Parathyroid adenoma (tissue), 2 donors: ENCODE data around the gene GMPR.
"Not testable (repeated sequence)": the region's sequence is repeated elsewhere in the genome, so short reads cannot be mapped to it uniquely, and the experiment has no call there.

Experiments used
- H2AFZ ChIP-seq: fragments of 300-600 bp; sonication (generic); one replicate; pipeline ENCODE4 v1.7.0; 2017; ENCODE audit warnings: antibody characterized with exemption, mild to moderate bottlenecking
- H3K27ac ChIP-seq: fragments of 300-600 bp; sonication (generic); one replicate; pipeline ENCODE4 v1.7.0; 2017
- H3K27me3 ChIP-seq: fragments of 300-600 bp; sonication (generic); one replicate; pipeline ENCODE4 v1.7.0; 2017; ENCODE audit warnings: low read length; ENCODE audit not compliant: control insufficient read depth, insufficient read depth
- H3K36me3 ChIP-seq: fragments of 300-600 bp; sonication (generic); one replicate; pipeline ENCODE4 v1.7.0; 2017; ENCODE audit warnings: low read length; ENCODE audit not compliant: control insufficient read depth, insufficient read depth
- H3K4me1 ChIP-seq: fragments of 300-600 bp; sonication (generic); one replicate; pipeline ENCODE4 v1.7.0; 2017; ENCODE audit warnings: control low read depth
- H3K4me2 ChIP-seq: fragments of 300-600 bp; sonication (generic); one replicate; pipeline ENCODE4 v1.7.0; 2017; ENCODE audit warnings: low read length
- H3K4me3 ChIP-seq: fragments of 300-600 bp; sonication (generic); one replicate; pipeline ENCODE4 v1.7.0; 2017; ENCODE audit warnings: low read depth, low read length
- H3K79me2 ChIP-seq: fragments of 300-600 bp; sonication (generic); one replicate; pipeline ENCODE4 v1.7.0; 2017; ENCODE audit warnings: control low read depth
- H3K9ac ChIP-seq: fragments of 300-600 bp; sonication (generic); one replicate; pipeline ENCODE4 v1.7.0; 2017; ENCODE audit warnings: mild to moderate bottlenecking
- H3K9me3 ChIP-seq: fragments of 300-600 bp; sonication (generic); one replicate; pipeline ENCODE4 v1.7.0; 2017; ENCODE audit warnings: low read length; ENCODE audit not compliant: control insufficient read depth
- CTCF ChIP-seq: fragments of 300-600 bp; sonication (generic); IDR thresholded peaks from one replicate; pipeline ENCODE4 v1.7.0; 2017; ENCODE audit warnings: antibody characterized with exemption, mild to moderate bottlenecking
- donor health status: primary hyperparathyroidism.

GMPR gene

GRCh38 chr6:16265351-16266341 is 27.3 kb downstream of the GMPR start:
- Histone ChIP-seq H3K9ac (no peak overlapping the region), H3K79me2 (no peaks in the 10 kb centered on the region), H3K4me1 (no peaks in the 10 kb centered on the region), H3K4me3 (no peak overlapping the region), H3K36me3 (no peaks in the 10 kb centered on the region), H3K4me2 (no peak overlapping the region), H3K27me3 (no peaks in the 10 kb centered on the region), H3K27ac (no peak overlapping the region), H3K9me3 (no peaks in the 10 kb centered on the region), H2AFZ (no peak overlapping the region)
- no peak for TF ChIP-seq CTCF

- Histone ChIP-seq H3K27ac (no peak overlapping the region), H3K9me3 (no peaks in the 10 kb centered on the region), H3K27me3 (no peaks in the 10 kb centered on the region), H3K36me3 (no peaks in the 10 kb centered on the region), H3K4me3 (no peak overlapping the region), H2AFZ (no peak overlapping the region), H3K9ac (no peak overlapping the region), H3K79me2 (no peaks in the 10 kb centered on the region), H3K4me2 (no peak overlapping the region), H3K4me1 (no peaks in the 10 kb centered on the region)
- no peak for TF ChIP-seq CTCF
Measured at GRCh38 chr6:16267428-16268263, 29.3 kb downstream of the GMPR start.

- not testable (repeated sequence) for H3K9me3 ChIP-seq, H3K4me2 ChIP-seq, H3K79me2 ChIP-seq, H3K27me3 ChIP-seq, H3K27ac ChIP-seq, H3K9ac ChIP-seq, H3K4me1 ChIP-seq, H3K4me3 ChIP-seq, H3K36me3 ChIP-seq, H2AFZ ChIP-seq
Measured at GRCh38 chr6:16269442-16270070, 31.2 kb downstream of the GMPR start.

- H3K27me3 ChIP-seq: no peaks in the 10 kb centered on the region
- no peaks in the 10 kb centered on the region for H3K79me2 ChIP-seq
- no peak overlapping the region for H3K4me2 ChIP-seq
- no peak overlapping the region for H3K4me3 ChIP-seq
- no peaks in the 10 kb centered on the region for H3K9me3 ChIP-seq
- H3K27ac ChIP-seq: no peak overlapping the region
- no peaks in the 10 kb centered on the region for H3K4me1 ChIP-seq
- H2AFZ ChIP-seq: no peak overlapping the region
- no peak overlapping the region for H3K9ac ChIP-seq
- TF ChIP-seq CTCF: no peak
- no peaks in the 10 kb centered on the region for H3K36me3 ChIP-seq
Measured at GRCh38 chr6:16270178-16270794, 31.9 kb downstream of the GMPR start.
